Ovary (tissue), 3 donors: ENCODE measurements around the gene CENPP.

Experiments used
- CTCF ChIP-seq, 3 donors: fragments of 450-650 bp in 2 of 3; fragments of 200-600 bp in 1 of 3; IDR thresholded peaks; one replicate each; pipeline versions ENCODE4 v1.5.1 to v1.8.0; 2016 to 2022; ENCODE audit warnings: antibody characterized with exemption in 3 of 3, mild to moderate bottlenecking in 1 of 3
- EP300 ChIP-seq: sonication (generic); formaldehyde crosslinking; IDR thresholded peaks from one replicate; pipeline ENCODE4 v1.6.1; 2017; ENCODE audit warnings: antibody characterized with exemption
- POLR2A ChIP-seq: fragments of 450-650 bp; IDR thresholded peaks from one replicate; pipeline ENCODE4 v1.6.1; 2017; ENCODE audit warnings: antibody characterized with exemption, mild to moderate bottlenecking, moderate library complexity
- donor health status: DM: no; HTN: no; CAD: no.

DNA sequence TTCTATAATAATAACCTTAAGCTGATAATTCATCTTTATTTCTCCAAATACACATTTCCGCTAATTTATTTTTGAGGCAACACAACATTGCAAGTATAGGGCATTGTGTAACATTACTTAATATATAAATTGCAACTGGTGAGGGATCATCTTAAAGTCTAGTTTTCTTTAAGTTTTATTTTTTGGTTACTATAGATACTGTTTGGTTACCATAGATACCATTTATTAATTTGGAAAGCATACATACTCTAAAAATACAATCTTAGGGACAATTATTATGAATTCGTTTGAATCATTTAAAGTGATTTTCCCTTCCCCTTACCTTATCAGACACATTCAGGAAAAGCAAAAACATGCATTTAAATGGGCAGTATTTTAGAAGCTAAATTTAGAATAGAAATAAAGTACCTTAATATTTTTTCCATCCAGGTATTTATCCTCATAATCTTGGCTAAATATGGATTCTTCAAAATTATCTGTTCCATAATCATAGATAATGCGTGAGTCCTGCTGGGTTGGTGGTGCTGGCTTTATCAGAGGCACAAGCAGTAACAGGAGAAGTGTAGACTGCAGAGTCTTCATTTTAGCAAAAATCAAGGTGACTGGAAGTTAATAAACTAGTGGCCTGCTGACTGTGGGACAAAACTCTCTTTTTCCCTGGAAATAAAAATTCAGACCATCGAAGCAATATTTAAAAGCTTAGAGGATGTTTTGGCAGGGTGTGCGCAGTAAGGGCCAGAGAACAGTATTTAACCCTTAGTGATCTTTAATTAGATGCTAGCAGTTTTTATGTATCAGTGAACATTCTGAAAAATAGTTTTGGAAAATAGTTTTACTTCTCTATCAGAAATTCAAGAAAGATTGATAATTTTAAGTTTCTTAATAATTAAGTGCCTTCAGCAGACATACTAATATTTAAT lies 77.3 kb downstream of the CENPP start:
- TF ChIP-seq CTCF (IDR thresholded peaks at IDR 0.05) (no peak), POLR2A (no peak), EP300 (no peak)
